K562 (cell line): ENCODE results near the gene INPP5D.

Experiments
- CGGBP1 ChIP-seq: fragments of 250-450 bp; sonication (Bioruptor Pico); IDR thresholded peaks from 2 replicates; pipeline ENCODE4 v1.9.0; 2021; ENCODE audit warnings: mild to moderate bottlenecking
- JUN ChIP-seq, 2 experiments: sonication (generic) in 1 of 2; formaldehyde crosslinking in 1 of 2; IDR thresholded peaks; 2 replicates each; pipeline versions ENCODE4 v1.6.1 to v1.8.0; 2012 to 2022; ENCODE audit warnings: borderline replicate concordance in 2 of 2, mild to moderate bottlenecking in 2 of 2, improper control_type of control experiment in 1 of 2, low read depth in 1 of 2, low read length in 1 of 2, missing genetic modification reagents in 1 of 2
- KAT7 ChIP-seq: sonication (generic); formaldehyde crosslinking; IDR thresholded peaks from 2 replicates; pipeline ENCODE4 v1.8.0; 2022; ENCODE audit warnings: missing genetic modification reagents, mild to moderate bottlenecking, borderline replicate concordance
- PRDM10 ChIP-seq: fragments of 450-650 bp; IDR thresholded peaks from 2 replicates; pipeline ENCODE4 v1.6.1; 2018; ENCODE audit not compliant: partially characterized antibody

DNA sequence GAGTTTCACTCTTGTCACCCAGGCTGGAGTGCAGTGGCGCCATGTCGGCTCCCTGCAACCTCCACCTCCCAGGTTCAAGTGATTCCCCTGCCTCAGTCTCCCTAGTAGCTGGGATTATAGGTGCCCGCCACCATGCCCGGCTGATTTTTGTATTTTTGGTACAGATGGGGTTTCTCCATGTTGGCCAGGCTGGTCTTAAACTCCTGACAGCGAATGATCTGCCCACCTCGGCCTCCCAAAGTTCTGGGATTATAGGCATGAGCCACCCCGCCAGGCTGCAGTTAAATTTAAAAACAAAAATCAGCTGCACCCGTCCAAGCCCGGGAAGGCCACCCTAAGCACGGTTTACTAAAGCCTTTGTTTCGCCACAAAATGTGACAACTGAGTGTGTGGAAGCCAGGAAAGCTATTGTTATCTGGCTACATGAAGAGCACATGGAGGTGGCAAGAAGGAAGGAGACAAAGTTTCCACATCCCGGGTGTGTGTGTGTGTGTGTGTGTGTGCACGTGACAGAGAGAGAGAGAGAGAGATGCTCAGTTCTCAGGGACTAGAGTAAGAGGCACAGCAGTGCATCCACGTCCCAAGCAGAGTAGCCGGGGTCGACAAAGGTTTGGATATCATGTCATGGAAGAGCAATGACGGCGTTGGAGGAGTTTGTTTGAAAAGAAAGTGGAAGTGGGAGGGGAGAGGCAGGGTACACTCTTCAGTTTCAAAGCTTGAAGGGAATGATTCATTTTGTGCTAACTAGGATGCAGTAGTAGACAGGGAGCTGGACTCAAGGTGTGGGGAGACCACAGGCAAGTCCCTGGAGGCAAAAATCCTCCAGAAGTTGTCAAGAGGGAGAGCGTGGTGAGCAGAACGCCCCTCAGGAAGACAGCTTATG lies 20.1 kb downstream of the INPP5D start:
- TF ChIP-seq PRDM10 = no peak
- no peak for TF ChIP-seq KAT7 (CRISPR knock-in tag)
- no peak for TF ChIP-seq CGGBP1 (CRISPR knock-in tag)
- no peak for TF ChIP-seq JUN (IDR thresholded peaks at IDR 0.05; ENCODE audit: borderline replicate concordance, low read depth, low read length)
- TF ChIP-seq JUN (CRISPR knock-in tag; IDR thresholded peaks at IDR 0.05; ENCODE audit: borderline replicate concordance) = no peak
